Neural crest cell (in vitro differentiated cells): ENCODE results near the gene IQCE. TPM values are rescaled to one million over a fixed set of nuclear protein-coding genes. Genes with fewer than 3 reads are reported as not detected.
"Not testable (repeated sequence)": the region's sequence is repeated elsewhere in the genome, so short reads cannot be mapped to it uniquely, and the experiment has no call there.

Source experiments
- DNase-seq: peaks from one replicate; pipeline ENCODE4 v3.0.0; 2021; ENCODE audit warnings: low read depth, mixed read lengths, low spot score
- H3K27ac Mint-ChIP-seq: one replicate; pipeline ENCODE4 v1.8.0; 2021; ENCODE audit warnings: mild to moderate bottlenecking, mixed read lengths; ENCODE audit not compliant: unreplicated experiment
- H3K27me3 Mint-ChIP-seq: 2 replicates; pipeline ENCODE4 v1.8.0; 2021; ENCODE audit warnings: low read depth, mild to moderate bottlenecking, mixed read lengths
- H3K36me3 Mint-ChIP-seq: 2 replicates; pipeline ENCODE4 v1.8.0; 2021; ENCODE audit warnings: low read depth, mild to moderate bottlenecking, mixed read lengths
- H3K4me1 Mint-ChIP-seq: 2 replicates; pipeline ENCODE4 v1.8.0; 2021; ENCODE audit warnings: mixed read lengths
- H3K4me3 Mint-ChIP-seq: one replicate; pipeline ENCODE4 v1.8.0; 2021; ENCODE audit warnings: mild to moderate bottlenecking, mixed read lengths
- H3K9me3 Mint-ChIP-seq: 2 replicates; pipeline ENCODE4 v1.8.0; 2021; ENCODE audit warnings: mixed read lengths
- CTCF ChIP-seq: fragments of 200-600 bp; sonication (generic); conservative IDR thresholded peaks from 2 replicates; pipeline ENCODE4 v1.5.0; 2021; ENCODE audit warnings: antibody characterized with exemption, mild to moderate bottlenecking
- total RNA-seq: library from RNA; stranded (reverse); gene quantifications from 2 replicates; pipeline ENCODE4 v1.2.1, GENCODE V29; 2021

Gene IQCE
- total RNA-seq, 1 donor from 2014 or later = 22.4 TPM

DNA sequence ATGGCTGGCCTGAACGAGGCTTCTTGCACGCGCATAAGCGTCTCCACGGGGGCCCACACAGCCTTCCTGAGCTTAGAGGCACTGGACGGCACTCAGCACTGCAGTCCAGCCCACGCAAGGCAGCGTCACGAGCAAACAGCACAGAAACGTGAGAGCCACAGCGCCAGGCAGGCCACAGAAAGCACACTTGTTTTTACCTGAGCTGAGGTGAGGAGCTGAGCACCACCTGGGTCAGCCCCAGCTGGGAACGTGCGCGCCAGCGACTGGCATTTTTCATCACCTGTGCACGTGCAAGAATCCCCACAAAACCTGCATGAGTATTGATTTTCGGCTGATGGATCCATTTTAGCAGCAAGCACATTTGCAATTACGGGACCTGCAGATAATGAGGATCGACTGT lies 26.7 kb downstream of the IQCE start:
- no peaks in the 10 kb centered on the region for H3K9me3 Mint-ChIP-seq
- H3K27me3 Mint-ChIP-seq = no peaks in the 10 kb centered on the region
- TF ChIP-seq CTCF = no peak
- H3K36me3 Mint-ChIP-seq = peaks cover 7% of the 10 kb centered on the region
- no peak overlapping the region for H3K27ac Mint-ChIP-seq
- peaks cover 5% of the 10 kb centered on the region for H3K4me1 Mint-ChIP-seq
- H3K4me3 Mint-ChIP-seq = no peak overlapping the region
- no peak for DNase-seq

GRCh38 chr7:2586326-2587020 lies 27.7 kb downstream of the IQCE start:
- Mint-ChIP-seq H3K4me1 (peaks cover 5% of the 10 kb centered on the region), H3K27me3 (no peaks in the 10 kb centered on the region), H3K4me3 (no peak overlapping the region), H3K27ac (peak overlapping the region; percentile 43), H3K36me3 (peaks cover 7% of the 10 kb centered on the region), H3K9me3 (no peaks in the 10 kb centered on the region)
- no peak for DNase-seq
- no peak for TF ChIP-seq CTCF

DNA sequence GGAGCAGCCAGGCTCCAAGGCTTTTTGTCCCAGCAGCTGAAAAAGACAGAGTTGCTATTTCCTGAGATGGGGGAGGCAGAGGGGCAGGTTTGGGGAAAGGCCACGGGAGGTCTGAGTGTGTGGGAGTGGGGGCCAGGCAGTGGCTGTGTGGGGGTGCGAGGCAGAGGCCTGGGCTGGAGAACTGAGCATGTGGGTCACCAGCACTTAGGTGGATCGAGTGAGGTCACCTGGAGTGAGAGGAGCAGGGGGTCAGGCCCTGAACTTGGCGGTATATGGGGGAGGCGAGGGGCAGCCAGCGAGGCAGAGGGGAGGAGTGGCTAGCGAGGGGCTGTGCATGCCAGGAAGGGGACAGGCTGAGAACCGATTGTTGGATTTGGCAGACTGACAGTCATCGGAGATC lies 28.4 kb downstream of the IQCE start:
- H3K27ac Mint-ChIP-seq = no peak overlapping the region
- TF ChIP-seq CTCF = no peak
- H3K27me3 Mint-ChIP-seq = no peaks in the 10 kb centered on the region
- peaks cover 8% of the 10 kb centered on the region for H3K36me3 Mint-ChIP-seq
- H3K4me1 Mint-ChIP-seq = peaks cover 5% of the 10 kb centered on the region
- H3K9me3 Mint-ChIP-seq = no peaks in the 10 kb centered on the region
- no peak for DNase-seq
- no peak overlapping the region for H3K4me3 Mint-ChIP-seq

- H3K9me3 Mint-ChIP-seq = no peaks in the 10 kb centered on the region
- H3K27ac Mint-ChIP-seq = no peak overlapping the region
- no peaks in the 10 kb centered on the region for H3K27me3 Mint-ChIP-seq
- peaks cover 9% of the 10 kb centered on the region for H3K36me3 Mint-ChIP-seq
- H3K4me1 Mint-ChIP-seq = peaks cover 4% of the 10 kb centered on the region
- DNase-seq = no peak
- no peak for TF ChIP-seq CTCF
- H3K4me3 Mint-ChIP-seq = no peak overlapping the region
Measured at GRCh38 chr7:2587778-2588177, 29.0 kb downstream of the IQCE start.

- no peak for TF ChIP-seq CTCF
- peaks cover 6% of the 10 kb centered on the region for H3K36me3 Mint-ChIP-seq
- no peaks in the 10 kb centered on the region for H3K9me3 Mint-ChIP-seq
- H3K27ac Mint-ChIP-seq = no peak overlapping the region
- no peaks in the 10 kb centered on the region for H3K27me3 Mint-ChIP-seq
- DNase-seq = no peak
- H3K4me3 Mint-ChIP-seq = no peak overlapping the region
- H3K4me1 Mint-ChIP-seq = no peaks in the 10 kb centered on the region
Measured at GRCh38 chr7:2589341-2589740, 30.6 kb downstream of the IQCE start.

DNA sequence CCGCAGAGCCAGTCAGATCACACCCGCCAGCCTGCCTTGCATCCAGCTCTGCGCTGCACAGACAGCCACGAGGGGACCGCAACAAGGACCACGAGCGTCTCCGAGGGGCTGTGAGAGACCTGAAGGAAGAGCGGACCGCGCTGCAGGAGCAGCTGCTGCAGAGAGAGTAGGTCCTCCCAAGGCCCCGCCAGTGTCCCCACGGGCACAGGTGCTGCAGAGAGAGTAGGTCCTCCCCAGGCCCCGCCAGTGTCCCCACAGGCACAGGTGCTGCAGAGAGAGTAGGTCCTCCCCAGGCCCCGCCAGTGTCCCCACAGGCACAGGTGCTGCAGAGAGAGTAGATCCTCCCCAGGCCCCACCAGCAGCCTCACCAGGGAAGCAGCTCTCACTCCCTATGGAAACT lies 31.2 kb downstream of the IQCE start:
- H3K4me1 Mint-ChIP-seq, H3K4me3 Mint-ChIP-seq, H3K9me3 Mint-ChIP-seq, H3K27me3 Mint-ChIP-seq, H3K36me3 Mint-ChIP-seq, DNase-seq, H3K27ac Mint-ChIP-seq: not testable (repeated sequence)
